Inflammatory macrophage (primary cell): ENCODE data around the gene LRP1B.

Experiments used
- DNase-seq, 2 donors: peaks; one replicate each; pipeline ENCODE4 v3.0.0-alpha.2; 2020 to 2022

LRP1B gene

DNA sequence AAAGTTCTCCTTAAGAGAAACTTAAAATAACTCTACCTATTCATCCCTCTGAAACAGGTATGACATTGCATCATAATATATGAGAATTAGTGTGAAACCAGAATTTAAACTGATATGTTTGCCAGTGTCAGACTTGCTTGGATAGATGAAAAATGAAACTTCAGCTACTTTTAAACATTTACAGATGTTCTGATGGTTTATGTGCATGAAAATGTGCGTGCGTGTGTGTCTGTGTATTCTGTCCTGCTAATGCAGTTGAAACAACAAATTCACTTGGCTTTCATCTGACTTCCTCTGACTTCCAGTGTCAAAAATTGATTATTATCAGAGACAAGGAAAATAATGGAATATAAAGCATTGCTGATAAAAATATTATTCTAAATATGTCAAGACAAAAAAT is 719.4 kb downstream of the LRP1B start:
- DNase-seq = no peak

GRCh38 chr2:141399270-141399669 is 731.5 kb downstream of the LRP1B start:
- DNase-seq = no peak

GRCh38 chr2:141393214-141393545 is 737.6 kb downstream of the LRP1B start:
- DNase-seq = no peak

GRCh38 chr2:141392517-141393213 is 738.2 kb downstream of the LRP1B start:
- no peak for DNase-seq

DNA sequence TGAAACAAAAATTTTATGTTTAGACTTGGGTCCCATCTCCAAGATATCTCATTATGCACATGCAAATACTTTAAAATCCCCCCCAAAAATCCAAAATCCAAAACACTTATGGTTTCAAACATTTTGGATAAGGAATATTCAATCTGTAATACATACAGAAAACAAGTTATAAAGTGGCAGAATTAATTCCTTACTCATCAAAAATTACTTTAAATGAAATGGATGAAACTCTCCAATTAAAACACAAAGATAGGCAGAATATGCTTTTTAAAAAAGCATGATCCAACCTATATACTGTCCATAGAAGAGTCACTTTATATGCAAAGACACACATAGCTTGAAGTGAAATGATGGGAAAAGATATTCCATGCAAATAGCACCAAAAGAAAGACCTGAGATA is 744.6 kb downstream of the LRP1B start:
- DNase-seq = no peak

DNA sequence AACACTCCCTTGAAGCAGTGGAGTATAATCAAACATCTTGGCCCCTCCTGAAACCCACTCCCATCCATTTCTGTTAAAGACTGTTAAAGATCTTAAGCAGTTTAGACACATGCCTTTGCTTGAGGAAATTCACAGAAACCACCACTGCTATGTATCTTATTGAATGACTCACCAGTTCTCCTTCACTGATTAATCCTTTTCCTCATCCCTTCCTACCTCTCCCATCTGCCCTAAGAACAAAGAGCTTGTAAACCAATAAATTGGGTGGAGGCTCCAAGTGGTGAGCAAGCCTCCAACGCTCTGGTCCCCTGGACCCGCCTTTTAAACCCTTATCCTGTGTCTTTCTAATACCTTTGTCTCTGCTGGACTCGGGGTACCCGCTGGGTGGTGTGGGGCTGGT is 746.1 kb downstream of the LRP1B start:
- no peak for DNase-seq

- no peak for DNase-seq
Measured at GRCh38 chr2:141381946-141382345, 748.9 kb downstream of the LRP1B start.

DNA sequence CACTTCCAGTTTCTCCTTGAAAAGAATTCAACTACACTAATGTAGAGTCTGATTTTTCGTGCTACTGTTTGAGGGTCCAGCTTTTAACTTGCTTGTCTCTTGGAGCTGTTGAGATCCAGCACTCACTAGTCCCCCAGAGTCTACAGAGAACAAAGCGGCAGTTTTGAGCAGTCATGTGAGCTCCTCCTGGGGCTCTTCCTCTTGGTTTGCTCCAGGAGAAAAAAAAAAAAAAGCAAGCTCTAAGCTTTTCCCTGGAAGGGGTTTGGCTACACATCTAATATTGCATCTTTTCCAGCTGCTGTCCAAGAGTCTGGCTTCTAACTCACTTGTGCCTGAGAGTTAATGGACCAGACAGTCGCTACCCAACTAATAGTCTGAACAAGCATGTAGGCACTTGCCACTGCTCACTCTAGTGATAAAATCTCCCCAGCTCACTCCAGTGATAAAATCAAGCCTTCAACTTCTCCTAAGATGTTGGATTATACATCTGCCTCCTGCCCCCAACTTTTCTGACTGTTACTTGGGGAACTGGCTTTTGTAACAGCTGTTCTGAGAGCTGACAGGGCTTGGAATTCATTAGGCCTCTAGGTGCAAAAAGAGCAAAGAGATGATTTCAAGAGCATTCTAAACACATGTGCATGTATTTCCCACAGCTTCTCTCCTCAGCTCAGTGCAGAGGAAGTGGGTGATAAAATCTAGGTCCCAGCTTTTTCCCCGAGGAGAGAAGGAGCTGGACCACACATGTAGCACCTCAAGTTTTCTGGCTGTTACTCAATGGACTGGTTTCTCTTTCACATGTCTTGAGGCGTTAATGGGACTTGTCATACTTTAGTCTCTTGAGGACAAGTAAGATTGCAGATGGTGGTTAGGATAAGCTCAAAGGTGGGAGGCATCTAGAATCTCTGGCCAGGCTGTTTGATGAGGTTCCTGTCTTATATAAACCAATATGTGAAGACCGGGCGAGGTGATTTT is 750.5 kb downstream of the LRP1B start:
- DNase-seq = no peak

DNA sequence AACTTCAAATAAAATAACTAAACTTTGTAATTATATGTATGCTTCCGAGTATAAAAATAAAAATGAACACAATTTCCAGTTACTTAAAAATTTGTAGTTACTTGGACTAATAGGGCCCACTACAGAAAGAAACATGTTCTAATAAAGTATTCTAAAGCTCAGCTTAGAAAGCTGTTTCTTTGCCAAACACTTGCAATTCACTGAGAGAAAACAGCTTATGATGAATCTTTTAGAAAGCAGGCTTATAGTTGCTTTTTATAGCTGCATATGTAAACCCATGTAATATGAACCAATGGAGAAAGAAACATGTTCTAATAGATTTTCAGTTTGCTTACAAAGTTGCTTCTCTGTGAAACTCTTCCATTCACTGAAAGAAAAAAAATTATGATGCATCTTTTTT is 766.0 kb downstream of the LRP1B start:
- DNase-seq = no peak

- no peak for DNase-seq
Measured at GRCh38 chr2:141362311-141362710, 768.5 kb downstream of the LRP1B start.

DNA sequence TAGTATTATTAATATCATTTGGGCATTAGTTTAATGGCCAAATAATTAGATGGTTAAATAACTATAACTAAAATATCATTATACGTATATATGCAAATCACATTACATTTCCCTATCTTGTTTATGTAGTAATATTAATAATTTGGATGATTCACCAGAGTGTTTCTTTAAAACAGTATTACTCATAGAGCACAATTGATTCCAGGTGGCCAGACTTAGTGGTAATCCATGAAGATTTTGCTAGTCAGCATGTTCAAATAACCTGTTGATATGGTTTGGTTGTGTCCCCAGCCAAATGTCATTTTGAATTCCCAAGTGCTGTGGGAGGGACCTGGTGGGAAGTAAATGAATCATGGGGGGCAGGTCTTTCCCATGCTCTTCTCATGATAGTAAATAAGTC is 782.3 kb downstream of the LRP1B start:
- DNase-seq = no peak

DNA sequence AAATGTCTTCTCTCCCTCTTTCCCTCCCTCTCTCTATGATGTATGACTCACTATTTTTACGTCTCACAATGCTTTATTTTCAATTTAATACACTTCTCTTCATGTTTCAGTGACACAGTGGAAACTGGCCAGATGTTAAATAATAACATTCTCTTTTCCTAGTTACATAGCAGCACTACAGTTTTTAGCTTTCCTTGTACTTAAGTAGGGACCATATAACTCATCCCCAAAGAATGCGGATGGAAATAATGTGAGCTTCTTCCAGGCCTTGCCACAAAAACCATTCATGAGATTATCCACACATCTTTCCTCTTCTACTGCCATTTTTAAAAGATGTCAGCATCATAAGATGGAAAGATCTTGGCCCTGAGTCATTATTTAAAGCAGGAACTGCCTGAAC is 789.4 kb downstream of the LRP1B start:
- no peak for DNase-seq

- no peak for DNase-seq
Measured at GRCh38 chr2:141331127-141331526, 799.7 kb downstream of the LRP1B start.

GRCh38 chr2:141329964-141330363 is 800.9 kb downstream of the LRP1B start:
- no peak for DNase-seq

- no peak for DNase-seq
Measured at GRCh38 chr2:141323571-141323970, 807.2 kb downstream of the LRP1B start.

DNA sequence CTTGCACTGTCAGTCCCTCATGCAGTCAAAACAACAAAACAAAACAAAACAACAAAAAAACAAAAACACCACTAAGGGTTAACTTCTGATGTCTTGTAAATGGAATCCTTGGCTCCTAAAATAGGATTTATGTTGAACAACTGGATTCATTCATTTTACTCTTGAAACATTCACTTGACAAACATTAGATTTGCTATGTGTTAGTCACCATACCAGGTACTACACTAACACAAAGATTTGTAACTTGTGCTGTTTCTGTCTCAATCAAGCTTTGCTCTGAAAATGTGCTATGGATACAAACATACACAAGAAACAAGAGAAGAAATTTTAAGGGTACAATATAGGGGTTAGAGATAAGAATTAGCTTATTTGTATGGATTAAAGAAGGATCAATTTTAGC is 812.8 kb downstream of the LRP1B start:
- no peak for DNase-seq

- no peak for DNase-seq
Measured at GRCh38 chr2:141316606-141317005, 814.2 kb downstream of the LRP1B start.

- DNase-seq = no peak
Measured at GRCh38 chr2:141316103-141316502, 814.7 kb downstream of the LRP1B start.

DNA sequence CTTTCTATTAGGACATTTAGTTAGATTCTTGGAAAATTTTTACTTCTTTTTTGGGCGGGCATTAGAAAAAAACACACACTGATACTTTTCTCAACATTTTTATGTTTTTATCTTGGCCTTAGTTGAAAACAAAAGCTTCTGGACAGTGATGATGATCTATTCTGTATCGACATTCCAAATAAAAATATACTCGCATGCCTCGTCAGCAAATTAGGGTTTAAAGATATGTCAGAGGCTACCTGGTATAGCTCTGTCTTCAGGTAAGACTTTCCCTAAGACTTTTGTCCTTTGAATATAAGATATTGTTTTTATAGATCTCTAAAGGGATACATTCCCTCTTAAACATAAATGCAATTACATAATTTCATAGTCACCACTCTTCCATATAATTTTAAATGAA is 816.8 kb downstream of the LRP1B start:
- no peak for DNase-seq

DNA sequence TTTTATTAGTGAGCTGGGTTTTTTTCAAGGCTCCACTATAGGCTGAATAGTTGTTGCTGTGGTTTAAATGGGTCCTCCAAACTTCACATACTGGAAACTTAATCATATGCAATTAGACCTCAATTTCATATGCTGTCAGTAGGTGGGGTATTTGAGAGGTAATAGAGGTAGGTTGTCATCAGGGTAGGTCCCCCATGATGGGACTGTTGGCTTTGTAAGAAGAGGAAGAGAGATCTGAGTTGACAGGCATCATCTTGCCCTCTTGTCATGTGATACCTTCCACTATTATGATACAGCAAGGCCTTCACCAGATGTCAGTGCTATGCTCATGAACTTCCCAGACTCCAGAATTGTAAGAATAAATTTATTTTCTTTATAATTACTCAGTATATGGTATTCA is 819.4 kb downstream of the LRP1B start:
- no peak for DNase-seq

DNA sequence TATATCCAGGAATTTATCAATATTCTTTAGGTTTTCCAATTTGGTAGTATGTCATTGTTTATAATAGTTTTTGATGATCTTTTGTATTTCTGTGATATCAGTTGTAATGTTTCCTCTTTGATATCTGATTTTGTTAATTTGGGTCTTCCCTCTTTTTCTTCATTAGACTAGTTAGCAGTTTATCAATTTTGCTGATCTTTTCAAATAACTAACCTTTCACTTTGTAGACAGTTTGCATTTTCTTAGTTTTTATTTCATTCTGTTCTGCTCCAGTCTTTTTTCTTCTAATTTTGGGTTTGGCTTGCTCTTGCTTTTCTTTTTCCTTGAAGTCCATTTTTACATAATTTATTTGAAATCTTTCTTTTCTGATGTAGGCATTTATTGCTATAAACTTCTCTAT is 824.4 kb downstream of the LRP1B start:
- no peak for DNase-seq

DNA sequence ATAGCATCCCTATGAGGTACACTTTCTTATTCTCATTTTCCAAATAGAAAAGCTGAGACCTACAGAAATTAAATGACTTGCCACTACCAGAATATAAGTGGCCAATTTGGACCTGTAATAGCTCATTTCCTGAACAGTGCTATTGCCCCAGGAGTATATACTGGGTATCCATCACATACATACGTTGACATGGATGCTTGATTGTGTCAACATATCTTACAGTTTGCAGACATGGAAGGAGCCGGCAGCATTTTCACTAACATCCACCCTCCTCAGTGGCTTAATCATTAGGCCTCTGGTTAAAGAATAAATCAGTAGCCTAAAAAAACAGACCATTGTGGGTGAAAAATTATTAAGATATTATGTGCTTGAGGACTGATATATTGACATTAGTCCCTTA is 829.3 kb downstream of the LRP1B start:
- no peak for DNase-seq

GRCh38 chr2:141280037-141280436 is 850.8 kb downstream of the LRP1B start:
- no peak for DNase-seq

DNA sequence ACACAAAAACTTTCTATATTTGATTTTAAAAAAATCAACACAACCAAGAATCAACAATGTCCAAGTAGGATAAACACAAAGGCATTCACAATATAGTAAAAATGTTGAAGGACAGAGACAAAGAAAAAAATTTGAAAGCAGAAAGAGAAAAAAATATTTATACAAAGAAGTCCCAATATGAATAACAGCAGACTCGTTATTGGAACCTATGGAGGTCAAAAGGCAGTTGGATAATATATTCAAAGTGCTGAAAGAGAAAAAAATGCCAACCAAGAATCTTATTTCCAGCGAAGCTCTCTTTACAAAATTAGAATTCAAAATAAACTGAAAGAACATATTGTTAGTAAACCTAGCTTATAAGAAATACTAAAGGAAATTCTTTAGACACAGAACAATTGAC is 859.5 kb downstream of the LRP1B start:
- no peak for DNase-seq
